Transverse colon (tissue), 4 donors: ENCODE results near the gene AOPEP. TPM values are rescaled to one million over a fixed set of nuclear protein-coding genes. Genes with fewer than 3 reads are reported as not detected.
A peak's percentile ranks its signal among the peaks of the same experiment; 100 is the strongest.

ENCODE experiments used
- DNase-seq: peaks from one replicate; pipeline ENCODE4 v3.0.0-alpha.2; 2019
- H3K27ac ChIP-seq, 4 donors: fragments of 200-600 bp; sonication (generic); 2 replicates each; pipeline ENCODE4 v1.5.1; 2016 to 2018; ENCODE audit warnings: inconsistent platforms in 4 of 4
- H3K27me3 ChIP-seq: fragments of 200-600 bp; sonication (generic); 2 replicates; pipeline ENCODE4 v1.5.1; 2017; ENCODE audit warnings: inconsistent platforms
- H3K36me3 ChIP-seq, 4 donors: fragments of 200-600 bp; sonication (generic); 2 replicates each; pipeline ENCODE4 v1.5.1; 2017 to 2019; ENCODE audit warnings: inconsistent platforms in 4 of 4
- H3K4me1 ChIP-seq, 4 donors: fragments of 200-600 bp; sonication (generic); 2 replicates each; pipeline ENCODE4 v1.5.1; 2017 to 2020; ENCODE audit warnings: inconsistent platforms in 4 of 4
- H3K4me3 ChIP-seq, 4 donors: fragments of 200-600 bp; sonication (generic); 1 replicate in 1 of 4; 2 replicates in 3 of 4; pipeline versions ENCODE4 v1.5.1 to v1.6.1; 2017 to 2019; ENCODE audit warnings: inconsistent platforms in 4 of 4
- H3K9me3 ChIP-seq, 2 donors: fragments of 200-600 bp; sonication (generic); 2 replicates each; pipeline ENCODE4 v1.5.1; 2017 to 2019; ENCODE audit warnings: inconsistent platforms in 2 of 2
- CTCF ChIP-seq, 5 experiments: fragments of 200-600 bp in 3 of 5; fragments of 450-650 bp in 2 of 5; sonication (generic) in 3 of 5; IDR thresholded peaks; 1 replicate in 2 of 5; 2 replicates in 3 of 5; pipeline ENCODE4 v1.5.1; 2016 to 2017; ENCODE audit warnings: antibody characterized with exemption in 5 of 5, inconsistent platforms in 3 of 5, mild to moderate bottlenecking in 2 of 5, moderate library complexity in 1 of 5
- EP300 ChIP-seq: sonication (generic); formaldehyde crosslinking; IDR thresholded peaks from one replicate; pipeline ENCODE4 v1.6.1; 2017; ENCODE audit warnings: antibody characterized with exemption, low read depth
- POLR2A ChIP-seq: fragments of 450-650 bp; IDR thresholded peaks from one replicate; pipeline ENCODE4 v1.6.1; 2016; ENCODE audit warnings: antibody characterized with exemption, mild to moderate bottlenecking, moderate library complexity
- POLR2AphosphoS5 ChIP-seq, 3 donors: sonication (generic); formaldehyde crosslinking; IDR thresholded peaks; one replicate each; pipeline ENCODE4 v1.6.1; 2016; ENCODE audit warnings: antibody characterized with exemption in 3 of 3
- WGBS, 2 donors: methylation state at CpG; one replicate each; pipeline ENCODE4 v1.1.5; 2018; ENCODE audit warnings: low coverage in 1 of 2; 5-methylcytosine and 5-hydroxymethylcytosine counted together
- in situ Hi-C, 4 donors: fragments of 200-750 bp; cut with MboI; loops; one replicate each; pipeline versions ENCODE4 v1.15.0 to v1.15.1; 2017; ENCODE audit warnings: low sequenced_read_pairs in 3 of 4, low pct_ligation_motif_present in 1 of 4, low pct_unique_long_range_greater_than_20kb in 1 of 4
- intact Hi-C: fragments of 100-400 bp; cut with DNase I; formaldehyde crosslinking; loops from one replicate; pipeline ENCODE4 v1.15.1; 2023; ENCODE audit warnings: low total_unique reads
- total RNA-seq, 4 donors: library from RNA; depleted of rRNA; stranded (reverse); fragments of >200 nt; gene quantifications; one replicate each; pipeline ENCODE4 v1.1.0, GENCODE V29; 2016

Gene AOPEP
- total RNA-seq, 4 donors from 2014 or later = 53.0 to 129 (median 92.7) TPM

DNA sequence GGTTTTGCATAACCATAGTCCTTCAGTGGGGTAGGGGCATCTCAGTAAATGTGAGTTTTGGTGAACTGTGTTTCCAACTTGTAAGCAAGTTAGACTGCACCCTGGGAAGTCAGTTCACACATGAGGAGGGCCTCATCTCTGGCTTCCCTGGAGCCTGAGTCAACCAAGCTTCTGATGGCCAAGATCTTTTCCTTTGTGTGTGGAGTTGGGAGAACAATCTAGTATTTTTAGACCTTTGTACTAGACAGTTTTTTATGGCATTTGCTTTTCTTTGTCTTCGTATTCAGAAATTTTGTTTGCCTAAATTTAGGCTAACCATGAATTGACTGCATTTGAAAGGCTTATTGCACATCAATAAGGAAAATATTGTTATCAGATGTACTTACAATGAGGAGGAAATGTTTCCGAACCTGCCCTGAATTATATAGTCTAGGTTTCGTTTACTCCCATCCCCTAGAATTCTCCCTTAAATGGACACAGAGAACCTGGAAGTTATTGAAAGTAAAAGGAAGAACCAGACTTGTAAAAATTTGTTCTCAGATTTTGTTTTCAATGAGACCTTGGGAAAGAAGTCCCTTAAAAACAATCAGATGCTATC, 204.6 kb downstream of the AOPEP start:
- 36 to 53% methylated on average over 3 of the region's 3 CpGs for WGBS, 2 donors
- in situ Hi-C loops = loop anchor here in 1 of 4 donors (25.0 kb wide), 1 partner anchor 94 kb away; no protein-coding TSS in a partner anchor
- intact Hi-C loops = no loop called here
- H3K27ac ChIP-seq = peak overlapping the region; percentile 42 to 73 (median 67)
- TF ChIP-seq CTCF (IDR thresholded peaks at IDR 0.05) = no peak
- peak in 1 of 3 donors; percentile 14 for TF ChIP-seq POLR2AphosphoS5 (IDR thresholded peaks at IDR 0.05)
- H3K9me3 ChIP-seq = no peaks in the 10 kb centered on the region
- DNase-seq = no peak
- no peaks in the 10 kb centered on the region for H3K27me3 ChIP-seq
- H3K36me3 ChIP-seq = no peaks in the 10 kb centered on the region
- no peak overlapping the region for H3K4me3 ChIP-seq
- peaks cover 0 to 42% (median 17%) of the 10 kb centered on the region in 4 donors for H3K4me1 ChIP-seq

- Histone ChIP-seq H3K36me3 (no peaks in the 10 kb centered on the region), H3K4me3 (no peak overlapping the region), H3K4me1 (peaks cover 0 to 36% (median 11%) of the 10 kb centered on the region in 4 donors), H3K9me3 (no peaks in the 10 kb centered on the region), H3K27me3 (no peaks in the 10 kb centered on the region), H3K27ac (peak overlapping the region; percentile 42 to 73 (median 67))
- in situ Hi-C loops (loop anchor here in 1 of 4 donors (25.0 kb wide), 1 partner anchor 94 kb away; no protein-coding TSS in a partner anchor), intact Hi-C loops (no loop called here)
- DNase-seq = no peak
- WGBS, 2 donors = 72 to 83% methylated on average over 3 to 5 of the region's 5 CpGs
- no peak for TF ChIP-seq EP300
- no peak for TF ChIP-seq CTCF (IDR thresholded peaks at IDR 0.05)
- no peak for TF ChIP-seq POLR2AphosphoS5 (IDR thresholded peaks at IDR 0.05)
- TF ChIP-seq POLR2A = no peak
Observed at GRCh38 chr9:94931740-94932139, 205.2 kb downstream of the AOPEP start.

- Histone ChIP-seq H3K9me3 (no peaks in the 10 kb centered on the region), H3K36me3 (no peaks in the 10 kb centered on the region), H3K4me1 (peaks cover 0 to 44% (median 19%) of the 10 kb centered on the region in 4 donors), H3K4me3 (no peak overlapping the region), H3K27me3 (no peaks in the 10 kb centered on the region), H3K27ac (peak overlapping the region; percentile 27 to 73 (median 53))
- no peak for DNase-seq
- intact Hi-C loops (no loop called here), in situ Hi-C loops (loop anchor here in 1 of 4 donors (25.0 kb wide), 1 partner anchor 96 kb away; no protein-coding TSS in a partner anchor)
- 59 to 73% methylated on average over 5 to 12 of the region's 12 CpGs for WGBS, 2 donors
- TF ChIP-seq CTCF (IDR thresholded peaks at IDR 0.05) = no peak
- TF ChIP-seq EP300 = no peak
- no peak for TF ChIP-seq POLR2A
- TF ChIP-seq POLR2AphosphoS5 (IDR thresholded peaks at IDR 0.05) = no peak
Observed at GRCh38 chr9:94932652-94933510, 206.4 kb downstream of the AOPEP start.

DNA sequence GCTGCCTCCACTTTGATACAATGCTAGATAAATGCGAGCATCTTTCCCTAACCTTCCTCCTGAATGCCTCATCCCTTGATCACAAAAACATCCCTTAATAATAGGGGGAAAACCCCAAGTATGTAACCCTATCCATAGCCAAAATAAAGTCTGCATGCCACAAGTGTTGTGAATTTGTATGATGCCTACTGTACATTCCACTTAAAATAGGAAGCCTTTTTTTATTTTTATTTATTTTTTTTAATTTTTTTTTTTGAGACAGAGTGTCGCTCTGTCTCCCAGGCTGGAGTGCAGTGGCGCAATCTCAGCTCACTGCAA, 207.0 kb downstream of the AOPEP start:
- intact Hi-C loops (no loop called here), in situ Hi-C loops (loop anchor here in 1 of 4 donors (25.0 kb wide), 1 partner anchor 96 kb away; no protein-coding TSS in a partner anchor)
- 97 to 100% methylated on average over 2 to 3 of the region's 3 CpGs for WGBS, 2 donors
- no peak for DNase-seq
- Histone ChIP-seq H3K9me3 (no peaks in the 10 kb centered on the region), H3K4me1 (peaks cover 0 to 46% (median 21%) of the 10 kb centered on the region in 4 donors), H3K27me3 (no peaks in the 10 kb centered on the region), H3K36me3 (no peaks in the 10 kb centered on the region), H3K27ac (no peak overlapping the region), H3K4me3 (no peak overlapping the region)
- no peak for TF ChIP-seq EP300
- TF ChIP-seq CTCF (IDR thresholded peaks at IDR 0.05) = no peak
- TF ChIP-seq POLR2A = no peak
- TF ChIP-seq POLR2AphosphoS5 (IDR thresholded peaks at IDR 0.05) = no peak
